GM21717 (cell line): Measurements from ENCODE around the gene SLC25A45.
"Not testable (repeated sequence)": the region's sequence is repeated elsewhere in the genome, so short reads cannot be mapped to it uniquely, and the experiment has no call there.

Experiments
- ATAC-seq: cut with Tn5 transposase; IDR thresholded peaks from one replicate; pipeline ENCODE4 v1.9.1; 2021; ENCODE audit warnings: mild to moderate bottlenecking, moderate library complexity; ENCODE audit not compliant: unreplicated experiment

Gene SLC25A45

DNA sequence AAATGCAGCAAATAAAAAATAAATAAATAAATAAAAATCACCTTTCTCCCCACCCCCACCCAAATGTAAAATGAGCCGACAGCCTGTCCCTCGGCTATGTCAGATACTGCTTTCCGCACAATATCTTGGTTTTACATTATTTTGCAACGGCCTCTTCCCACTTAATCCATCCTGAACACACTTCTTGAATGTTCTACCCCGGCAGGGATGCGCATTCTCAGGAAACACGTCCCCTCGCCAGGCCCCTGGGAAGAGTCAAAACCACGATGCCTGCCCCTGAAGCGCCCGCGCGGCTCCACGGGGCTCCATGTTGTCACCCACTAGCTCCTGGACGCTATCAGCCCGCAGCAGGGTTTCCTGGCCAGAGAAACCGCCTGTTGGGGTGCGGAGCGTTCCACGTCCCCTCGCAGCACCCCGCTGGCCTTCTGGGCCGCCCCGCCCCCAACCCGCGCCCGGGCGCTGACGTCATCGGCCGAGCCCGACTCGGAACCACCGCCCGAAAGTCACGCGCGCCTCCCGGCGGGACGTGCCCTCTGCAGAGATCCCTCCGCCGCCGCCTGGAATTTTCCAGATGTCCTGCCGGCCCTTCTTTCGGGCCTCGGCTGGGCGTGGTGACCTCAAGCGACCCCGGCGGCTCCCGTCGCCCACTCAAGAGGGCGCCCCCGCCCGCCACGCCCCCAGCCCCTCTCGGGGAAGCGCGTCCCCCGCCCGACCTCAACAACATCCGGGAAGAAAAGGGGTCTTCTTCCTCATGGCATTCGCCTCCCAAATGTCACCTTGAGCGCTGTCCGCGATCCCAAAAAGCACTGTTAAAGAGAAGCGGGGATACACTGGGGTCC is 39.6 kb upstream of the SLC25A45 start:
- ATAC-seq: peak; percentile 20

GRCh38 chr11:65420979-65421793 is 38.7 kb upstream of the SLC25A45 start:
- no peak for ATAC-seq

DNA sequence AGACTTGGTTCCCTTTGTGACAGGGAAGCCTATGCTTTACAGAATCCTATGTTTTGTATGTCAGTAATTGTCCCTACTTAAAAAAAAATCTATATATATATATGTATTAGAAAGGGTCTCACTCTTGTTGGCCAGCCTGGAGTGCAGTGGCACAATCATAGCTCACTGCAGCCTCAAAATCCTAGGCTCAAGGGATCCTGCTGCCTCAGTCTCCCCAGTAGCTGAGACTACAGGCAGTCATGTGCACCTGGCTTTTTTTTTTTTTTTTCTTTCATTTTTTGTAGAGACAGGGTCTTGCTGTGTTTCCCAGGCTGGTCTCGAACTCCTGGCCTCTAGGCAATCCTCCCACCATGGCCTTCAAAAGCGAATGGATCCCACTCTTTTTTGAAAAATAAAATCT is 38.1 kb upstream of the SLC25A45 start:
- no peak for ATAC-seq

GRCh38 chr11:65419772-65420481 is 37.5 kb upstream of the SLC25A45 start:
- ATAC-seq: no peak

DNA sequence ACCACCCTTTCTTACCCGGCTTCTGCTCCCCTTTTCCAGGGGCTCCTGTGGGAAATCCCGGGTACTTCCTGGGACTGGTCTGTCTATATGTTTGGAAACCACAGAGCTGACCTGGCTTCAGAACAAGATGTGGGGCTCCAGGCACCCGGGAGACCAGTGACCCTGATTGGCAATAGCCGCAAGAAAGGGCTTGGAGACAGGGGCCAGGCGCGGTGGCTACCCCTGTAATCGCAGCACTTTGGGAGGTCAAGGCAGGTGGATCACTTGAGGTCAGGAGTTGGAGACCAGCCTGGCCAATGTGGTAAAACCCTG is 37.0 kb upstream of the SLC25A45 start:
- no peak for ATAC-seq

GRCh38 chr11:65418681-65419459 is 36.4 kb upstream of the SLC25A45 start:
- peak; percentile 31 for ATAC-seq

DNA sequence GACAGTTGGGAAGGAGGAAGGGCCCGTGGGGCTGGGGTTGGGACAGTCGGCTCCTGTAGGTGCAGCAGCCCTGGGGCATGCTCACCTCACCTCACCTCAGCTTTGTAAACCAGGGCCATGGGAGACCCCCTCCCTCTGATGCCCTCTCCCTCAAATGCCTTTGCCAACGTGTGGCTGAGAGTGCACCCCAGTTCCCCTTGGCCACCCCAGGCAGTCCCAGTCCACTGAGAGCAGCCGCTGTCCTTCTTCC is 35.9 kb upstream of the SLC25A45 start:
- ATAC-seq: peak; percentile 0

DNA sequence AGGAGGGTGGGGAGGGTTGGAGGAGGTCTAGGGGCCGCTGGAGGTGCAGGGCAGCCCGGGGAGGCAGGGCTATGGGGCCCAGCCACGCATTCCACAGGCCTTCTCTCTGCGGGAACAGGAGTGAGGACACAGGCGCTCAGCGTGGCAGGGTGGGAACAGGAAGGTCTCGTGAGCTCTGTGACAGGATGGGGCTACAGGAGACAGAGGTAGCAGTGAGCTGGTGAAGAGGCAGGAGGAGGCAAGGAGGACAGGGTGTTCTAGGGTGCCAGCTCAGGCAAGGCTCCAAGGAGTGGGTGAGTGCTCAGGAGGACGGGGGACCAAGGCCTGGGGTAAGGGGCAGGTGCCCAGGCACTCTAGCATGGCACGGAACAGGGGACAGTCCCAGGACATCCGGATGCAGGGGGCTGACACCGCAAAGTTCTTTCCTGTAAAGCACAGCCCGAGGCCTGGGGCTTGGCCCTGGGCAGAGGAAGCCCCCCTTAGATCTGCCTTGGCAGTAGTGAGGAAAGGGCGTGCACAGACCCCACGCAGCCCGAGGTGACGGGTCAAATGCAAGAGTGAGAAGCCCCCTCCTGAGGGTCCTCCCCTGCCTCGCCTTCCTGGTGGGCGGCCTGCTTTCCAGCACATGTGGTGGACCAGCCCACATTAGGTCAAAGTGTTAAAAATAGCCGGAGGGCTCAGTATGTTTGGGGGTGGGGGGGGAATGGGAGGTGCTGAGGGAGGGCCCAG is 35.4 kb upstream of the SLC25A45 start:
- ATAC-seq: no peak

GRCh38 chr11:65416841-65417701 is 34.6 kb upstream of the SLC25A45 start:
- no peak for ATAC-seq

- peak; percentile 24 for ATAC-seq
Measured at GRCh38 chr11:65416341-65416824, 33.9 kb upstream of the SLC25A45 start.

- no peak for ATAC-seq
Measured at GRCh38 chr11:65415499-65416340, 33.3 kb upstream of the SLC25A45 start.

DNA sequence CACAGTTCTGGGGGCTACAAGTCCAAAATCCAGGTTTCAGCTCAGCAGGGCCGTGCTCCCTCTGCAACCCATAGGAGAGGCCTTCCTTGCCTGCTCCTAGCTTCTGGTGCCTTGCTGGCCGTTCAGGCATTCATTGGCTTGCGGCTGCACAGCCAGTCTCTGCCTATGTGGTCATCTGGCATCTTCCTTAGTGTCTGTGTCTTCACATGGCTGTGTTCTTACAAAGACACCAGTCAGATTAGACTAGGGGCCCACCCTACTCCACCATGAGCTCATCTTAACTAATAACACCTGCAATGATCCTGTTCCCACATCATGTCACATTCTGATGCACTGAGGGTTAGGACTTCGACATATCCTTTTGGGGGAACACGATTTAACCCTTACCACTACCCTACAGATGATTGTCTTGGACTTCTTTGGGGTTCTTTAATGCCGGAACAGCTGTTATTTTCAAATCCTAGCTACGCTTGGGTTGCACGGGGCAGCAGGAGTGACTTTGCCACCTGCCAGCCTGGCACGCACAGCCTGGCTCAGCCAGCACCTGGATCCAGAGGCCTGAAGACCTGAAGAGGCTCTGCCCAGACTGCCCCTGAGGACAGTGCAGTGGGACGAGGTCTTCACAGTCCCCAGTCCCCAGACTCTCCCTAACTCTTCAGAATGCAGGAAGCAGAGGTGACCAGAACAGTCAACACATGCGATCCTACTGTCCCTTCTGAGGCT is 32.5 kb upstream of the SLC25A45 start:
- ATAC-seq: no peak

- not testable (repeated sequence) for ATAC-seq
Measured at GRCh38 chr11:65413077-65413664, 30.7 kb upstream of the SLC25A45 start.

DNA sequence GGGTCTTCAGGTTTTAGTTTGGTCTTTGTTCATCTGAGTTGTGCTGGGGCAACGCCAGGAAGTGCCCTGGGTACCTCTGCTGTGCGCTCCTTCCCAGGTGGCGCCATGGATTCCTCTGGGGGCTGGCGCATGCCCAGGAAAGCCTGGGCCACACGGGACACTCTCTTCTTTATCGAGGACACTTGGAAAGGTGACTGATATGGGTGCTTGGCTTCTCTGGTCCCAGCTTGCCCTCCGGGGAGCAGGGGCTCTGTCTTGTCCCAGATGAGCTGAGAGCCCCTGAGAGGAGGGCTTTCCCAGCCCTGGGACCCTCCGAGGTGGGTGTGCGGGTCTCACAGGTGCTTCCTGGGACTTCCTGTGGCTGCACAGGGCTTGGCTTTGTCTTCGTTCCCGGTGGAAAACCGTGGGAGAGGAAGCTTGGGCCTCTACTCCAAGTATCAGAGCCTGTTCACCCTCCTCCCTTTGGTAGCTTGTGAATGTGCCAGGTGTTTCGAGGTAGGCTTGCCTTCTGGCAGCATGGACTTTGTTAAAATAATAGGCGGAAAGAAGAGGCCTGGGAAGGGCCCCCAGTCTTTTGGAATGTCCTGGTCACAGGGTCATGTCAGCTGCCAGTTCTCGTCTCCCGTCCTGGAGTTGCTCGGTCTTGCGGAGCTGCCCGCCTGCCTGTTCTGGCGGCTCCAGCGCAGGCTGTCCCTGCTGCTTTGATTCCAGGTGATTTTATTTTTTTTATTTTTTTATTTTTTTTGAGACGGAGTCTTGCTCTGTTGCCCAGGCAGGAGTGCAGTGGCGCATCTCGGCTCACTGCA is 30.0 kb upstream of the SLC25A45 start:
- ATAC-seq: no peak

DNA sequence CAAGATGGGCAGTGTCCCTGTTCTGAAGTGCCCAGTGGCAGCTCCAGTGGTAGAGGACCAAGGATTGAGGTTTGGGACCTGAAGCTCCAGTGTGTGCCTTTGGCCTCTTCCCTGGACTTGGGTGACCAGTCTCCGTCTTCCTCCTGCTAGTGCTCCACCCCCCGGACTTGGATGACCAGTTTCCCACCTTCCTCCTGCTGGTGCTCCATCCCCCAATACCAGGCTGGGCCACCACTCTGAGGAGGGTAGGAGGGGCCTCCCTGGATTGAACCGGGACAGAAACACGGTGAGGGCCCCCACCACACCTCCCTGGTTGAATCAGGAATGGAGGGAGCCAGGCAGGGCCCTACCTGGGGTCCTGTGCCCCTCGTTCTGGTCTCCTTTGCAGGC is 29.2 kb upstream of the SLC25A45 start:
- no peak for ATAC-seq

- ATAC-seq: no peak
Measured at GRCh38 chr11:65410936-65411680, 28.7 kb upstream of the SLC25A45 start.
